ENCODE measurements around the gene SALL3. TPM values are rescaled to one million over a fixed set of nuclear protein-coding genes. Genes with fewer than 3 reads are reported as not detected.
A peak's percentile ranks its signal among the peaks of the same experiment; 100 is the strongest.
"Not testable (repeated sequence)": the region's sequence is repeated elsewhere in the genome, so short reads cannot be mapped to it uniquely, and the experiment has no call there.

SALL3 gene
- total RNA-seq, 4 donors from 2014 or later: 0.21 to 0.40 TPM; not detected in 2

DNA sequence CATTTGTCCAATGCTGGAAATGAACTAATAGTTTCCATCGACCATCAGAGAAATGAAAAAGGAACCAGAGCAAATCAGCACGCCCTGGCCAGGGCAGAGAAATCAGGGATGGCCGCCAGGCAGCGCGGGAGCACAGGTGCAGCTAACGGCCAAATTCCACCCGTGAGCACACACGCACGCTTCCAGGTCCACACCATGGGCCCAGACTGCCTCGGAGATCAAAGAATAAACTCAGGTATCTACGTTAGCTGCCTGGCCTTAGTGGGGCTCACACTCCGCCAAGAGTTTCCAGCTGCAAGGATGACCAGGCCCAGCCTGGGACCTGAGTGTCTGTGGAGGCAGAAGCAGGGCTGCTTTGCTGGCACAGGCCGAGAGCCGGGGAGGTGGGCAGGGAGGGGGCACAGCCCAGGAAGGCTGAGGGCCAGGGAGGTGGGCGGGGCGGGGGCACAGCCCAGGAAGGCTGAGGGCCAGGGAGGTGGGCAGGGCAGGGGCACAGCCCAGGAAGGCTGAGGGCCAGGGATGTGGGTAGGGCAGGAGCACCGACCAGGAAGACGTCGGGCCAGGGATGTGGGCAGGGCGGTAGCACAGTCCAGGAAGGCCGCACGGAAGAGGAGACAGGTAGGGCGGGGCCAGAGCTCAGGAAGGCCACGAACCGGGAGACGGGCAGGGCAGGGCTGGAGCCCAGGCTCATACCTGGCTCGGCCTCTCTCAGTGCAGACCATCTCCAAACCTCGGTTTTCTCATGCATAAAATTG lies 43.2 kb upstream of the SALL3 start:
- WGBS: 88% methylated on average over 26 of the region's 28 CpGs
- no peaks in the 10 kb centered on the region for H3K9me3 ChIP-seq
- H3K4me3 ChIP-seq: no peak overlapping the region
- H3K4me1 ChIP-seq: no peaks in the 10 kb centered on the region
- H3K36me3 ChIP-seq: no peaks in the 10 kb centered on the region
- H3K27me3 ChIP-seq: peaks cover 4% of the 10 kb centered on the region
- TF ChIP-seq POLR2A (IDR thresholded peaks at IDR 0.05) (no peak), POLR2AphosphoS5 (IDR thresholded peaks at IDR 0.05) (no peak), EP300 (IDR thresholded peaks at IDR 0.05) (no peak)
- TF ChIP-seq, protein P1, sequence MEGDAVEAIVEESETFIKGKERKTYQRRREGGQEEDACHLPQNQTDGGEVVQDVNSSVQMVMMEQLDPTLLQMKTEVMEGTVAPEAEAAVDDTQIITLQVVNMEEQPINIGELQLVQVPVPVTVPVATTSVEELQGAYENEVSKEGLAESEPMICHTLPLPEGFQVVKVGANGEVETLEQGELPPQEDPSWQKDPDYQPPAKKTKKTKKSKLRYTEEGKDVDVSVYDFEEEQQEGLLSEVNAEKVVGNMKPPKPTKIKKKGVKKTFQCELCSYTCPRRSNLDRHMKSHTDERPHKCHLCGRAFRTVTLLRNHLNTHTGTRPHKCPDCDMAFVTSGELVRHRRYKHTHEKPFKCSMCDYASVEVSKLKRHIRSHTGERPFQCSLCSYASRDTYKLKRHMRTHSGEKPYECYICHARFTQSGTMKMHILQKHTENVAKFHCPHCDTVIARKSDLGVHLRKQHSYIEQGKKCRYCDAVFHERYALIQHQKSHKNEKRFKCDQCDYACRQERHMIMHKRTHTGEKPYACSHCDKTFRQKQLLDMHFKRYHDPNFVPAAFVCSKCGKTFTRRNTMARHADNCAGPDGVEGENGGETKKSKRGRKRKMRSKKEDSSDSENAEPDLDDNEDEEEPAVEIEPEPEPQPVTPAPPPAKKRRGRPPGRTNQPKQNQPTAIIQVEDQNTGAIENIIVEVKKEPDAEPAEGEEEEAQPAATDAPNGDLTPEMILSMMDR (IDR thresholded peaks at IDR 0.05): no peak
- H3K27ac ChIP-seq: no peak overlapping the region
- peak in 1 of 2 donors; percentile 73 for DNase-seq (ENCODE audit: low spot score in 2 of 2)

DNA sequence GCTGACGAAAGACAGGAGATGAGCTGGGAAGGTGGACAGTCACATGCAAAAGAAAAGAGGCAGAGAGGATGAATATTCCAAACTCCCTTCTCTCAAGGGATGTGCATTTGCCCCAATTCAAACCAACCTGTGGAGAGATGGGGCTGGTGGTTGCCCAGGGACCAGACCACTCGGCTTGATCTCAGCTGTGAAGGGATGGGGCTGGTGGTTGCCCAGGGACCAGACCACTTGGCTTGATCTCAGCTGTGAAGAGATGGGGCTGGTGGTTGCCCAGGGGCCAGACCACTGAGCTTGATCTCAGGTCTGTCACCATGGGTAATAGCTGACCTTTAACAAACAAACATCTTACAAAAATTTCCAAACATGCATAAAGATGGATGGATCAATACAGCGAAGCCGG lies 42.5 kb upstream of the SALL3 start:
- Histone ChIP-seq H3K27ac (no peak overlapping the region), H3K27me3 (peaks cover 4% of the 10 kb centered on the region), H3K4me1 (no peaks in the 10 kb centered on the region), H3K4me3 (no peak overlapping the region), H3K9me3 (no peaks in the 10 kb centered on the region), H3K36me3 (no peaks in the 10 kb centered on the region)
- WGBS: 87% methylated on average over 4 of the region's 4 CpGs
- TF ChIP-seq, protein P1 (IDR thresholded peaks at IDR 0.05): no peak
- TF ChIP-seq EP300 (IDR thresholded peaks at IDR 0.05): no peak
- no peak for TF ChIP-seq POLR2A (IDR thresholded peaks at IDR 0.05)
- no peak for TF ChIP-seq POLR2AphosphoS5 (IDR thresholded peaks at IDR 0.05)
- peak in 1 of 2 donors; percentile 35 for DNase-seq (ENCODE audit: low spot score in 2 of 2)

DNA sequence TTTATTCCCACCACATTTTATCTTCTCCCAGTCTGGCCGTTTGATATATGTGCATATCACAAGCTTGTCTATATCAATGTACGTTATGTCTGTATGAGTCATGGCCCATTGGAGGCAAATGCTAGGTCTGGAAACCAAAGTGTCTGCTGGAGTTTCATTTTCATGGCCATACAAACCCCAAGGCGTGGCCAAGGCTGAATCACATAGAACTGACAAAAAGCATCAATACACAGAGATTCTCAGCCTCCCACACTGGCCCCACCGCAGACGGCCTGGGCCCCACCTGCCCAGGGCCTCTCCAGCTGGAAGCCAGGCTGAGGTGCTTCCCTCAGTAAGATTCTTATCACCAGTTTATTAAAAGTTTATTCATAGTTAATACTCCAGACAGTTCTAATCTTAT lies 40.5 kb upstream of the SALL3 start:
- DNase-seq (ENCODE audit: low spot score in 2 of 2): no peak
- Histone ChIP-seq H3K27ac (no peak overlapping the region), H3K4me3 (no peak overlapping the region), H3K4me1 (no peaks in the 10 kb centered on the region), H3K36me3 (no peaks in the 10 kb centered on the region), H3K27me3 (peaks cover 2% of the 10 kb centered on the region), H3K9me3 (no peaks in the 10 kb centered on the region)
- 72% methylated on average over 5 of the region's 5 CpGs for WGBS
- TF ChIP-seq EP300 (IDR thresholded peaks at IDR 0.05): no peak
- no peak for TF ChIP-seq POLR2A (IDR thresholded peaks at IDR 0.05)
- TF ChIP-seq, protein P1 (IDR thresholded peaks at IDR 0.05): no peak
- no peak for TF ChIP-seq POLR2AphosphoS5 (IDR thresholded peaks at IDR 0.05)

DNA sequence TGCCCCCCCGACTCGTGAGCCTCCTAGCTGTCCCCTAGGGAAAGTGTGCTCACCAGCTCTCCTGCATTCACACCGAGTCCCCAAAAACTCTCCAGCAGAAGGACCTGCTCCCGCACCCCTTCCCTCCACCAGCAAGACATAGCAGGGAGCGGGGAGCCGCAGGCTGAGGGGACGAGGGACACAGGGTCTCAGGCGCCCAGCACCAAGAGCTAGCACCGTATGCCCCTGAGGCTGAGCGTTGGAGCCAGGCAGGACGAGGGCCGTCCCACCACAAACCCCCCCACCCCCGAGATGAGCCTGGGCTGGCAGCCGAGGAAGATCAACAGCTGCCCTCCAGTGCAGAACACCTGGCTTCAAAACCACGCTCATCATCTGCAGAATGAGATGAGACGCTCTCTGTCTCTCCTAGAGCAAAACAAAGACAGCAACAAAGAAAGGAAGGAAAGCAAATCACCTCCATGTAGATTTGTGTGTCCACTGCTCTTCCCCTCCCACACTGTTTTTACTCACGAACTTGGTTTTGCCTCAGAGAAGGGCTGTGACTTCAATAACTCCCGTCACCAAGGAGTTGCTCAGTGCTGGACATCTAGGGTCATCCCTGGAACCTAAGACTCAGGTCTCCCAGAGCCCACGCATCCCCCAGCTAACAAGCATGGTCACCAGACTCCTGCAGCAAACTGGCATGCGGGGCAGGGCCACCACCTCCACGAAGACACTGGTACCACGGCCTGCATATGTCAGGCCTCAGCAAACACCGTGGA lies 39.7 kb upstream of the SALL3 start:
- Histone ChIP-seq H3K9me3 (no peaks in the 10 kb centered on the region), H3K27me3 (no peaks in the 10 kb centered on the region), H3K4me3 (no peak overlapping the region), H3K4me1 (no peaks in the 10 kb centered on the region), H3K36me3 (no peaks in the 10 kb centered on the region), H3K27ac (no peak overlapping the region)
- no peak for TF ChIP-seq POLR2A (IDR thresholded peaks at IDR 0.05)
- TF ChIP-seq POLR2AphosphoS5 (IDR thresholded peaks at IDR 0.05): no peak
- TF ChIP-seq EP300 (IDR thresholded peaks at IDR 0.05): no peak
- TF ChIP-seq, protein P1 (IDR thresholded peaks at IDR 0.05): no peak
- WGBS: 77% methylated on average over 14 of the region's 23 CpGs
- DNase-seq (ENCODE audit: low spot score in 2 of 2): no peak

DNA sequence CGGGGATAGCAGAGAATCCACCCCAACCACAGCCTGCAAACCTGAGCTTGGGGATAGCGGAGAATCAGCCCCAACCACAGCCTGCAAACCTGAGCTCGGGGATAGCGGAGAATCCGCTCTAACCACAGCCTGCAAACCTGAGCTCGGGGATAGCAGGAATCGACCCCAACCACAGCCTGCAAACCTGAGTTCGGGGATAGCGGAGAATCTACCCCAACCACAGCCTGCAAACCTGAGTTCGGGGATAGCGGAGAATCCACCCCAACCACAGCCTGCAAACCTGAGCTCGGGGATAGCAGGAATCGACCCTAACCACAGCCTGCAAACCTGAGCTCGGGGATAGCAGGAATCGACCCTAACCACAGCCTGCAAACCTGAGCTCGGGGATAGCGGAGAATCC lies 37.4 kb upstream of the SALL3 start:
- not testable (repeated sequence) for H3K27ac ChIP-seq; DNase-seq (ENCODE audit: low spot score in 2 of 2); H3K4me1 ChIP-seq; H3K4me3 ChIP-seq; H3K36me3 ChIP-seq; H3K9me3 ChIP-seq; H3K27me3 ChIP-seq
- 94% methylated on average over 9 of the region's 17 CpGs for WGBS

Measured in suprapubic skin (tissue), 4 donors.